GM23338 (cell line): ENCODE data around the gene INPP4A. TPM values are rescaled to one million over a fixed set of nuclear protein-coding genes. Genes with fewer than 3 reads are reported as not detected.

ENCODE experiments used
- ETS1 ChIP-seq: IDR thresholded peaks from 2 replicates; pipeline ENCODE4 v1.6.1; 2016; ENCODE audit warnings: antibody characterized with exemption
- EZH2phosphoT487 ChIP-seq: fragments of 200-600 bp; sonication (generic); IDR thresholded peaks from one replicate; pipeline ENCODE4 v1.8.1; 2018; ENCODE audit warnings: antibody characterized with exemption; ENCODE audit not compliant: unreplicated experiment
- ZNF114 ChIP-seq: fragments of 250-450 bp; sonication (Bioruptor Pico); IDR thresholded peaks from 2 replicates; pipeline ENCODE4 v1.5.0; 2020; ENCODE audit warnings: mild to moderate bottlenecking, moderate library complexity
- polyA plus RNA-seq: library from polyadenylated mRNA; unstranded; fragments of >200 nt; fragmentation: Nextera tagmentation; extraction: Ambion mirVana; gene quantifications from 2 replicates; pipeline ENCODE4 v1.2.1, GENCODE V29; 2016
- total RNA-seq: library from RNA; depleted of rRNA; stranded (reverse); fragments of >200 nt; shearing (Covaris generic); gene quantifications from 2 replicates; pipeline ENCODE4 v1.2.3, GENCODE V29; 2014
- TF ChIP-seq, protein P1 (sequence below): fragments of 250-450 bp; sonication (Bioruptor Pico); IDR thresholded peaks from 2 replicates; pipeline ENCODE4 v1.5.0; 2020; ENCODE audit warnings: mild to moderate bottlenecking, moderate library complexity
- TF ChIP-seq, protein P2 (sequence below): IDR thresholded peaks from one replicate; pipeline ENCODE4 v1.6.1; 2018; ENCODE audit warnings: antibody characterized with exemption; ENCODE audit not compliant: unreplicated experiment

INPP4A gene
- total and polyA plus RNA-seq, 2 experiments from 2014 or later: 8.5 to 36.9 TPM

DNA sequence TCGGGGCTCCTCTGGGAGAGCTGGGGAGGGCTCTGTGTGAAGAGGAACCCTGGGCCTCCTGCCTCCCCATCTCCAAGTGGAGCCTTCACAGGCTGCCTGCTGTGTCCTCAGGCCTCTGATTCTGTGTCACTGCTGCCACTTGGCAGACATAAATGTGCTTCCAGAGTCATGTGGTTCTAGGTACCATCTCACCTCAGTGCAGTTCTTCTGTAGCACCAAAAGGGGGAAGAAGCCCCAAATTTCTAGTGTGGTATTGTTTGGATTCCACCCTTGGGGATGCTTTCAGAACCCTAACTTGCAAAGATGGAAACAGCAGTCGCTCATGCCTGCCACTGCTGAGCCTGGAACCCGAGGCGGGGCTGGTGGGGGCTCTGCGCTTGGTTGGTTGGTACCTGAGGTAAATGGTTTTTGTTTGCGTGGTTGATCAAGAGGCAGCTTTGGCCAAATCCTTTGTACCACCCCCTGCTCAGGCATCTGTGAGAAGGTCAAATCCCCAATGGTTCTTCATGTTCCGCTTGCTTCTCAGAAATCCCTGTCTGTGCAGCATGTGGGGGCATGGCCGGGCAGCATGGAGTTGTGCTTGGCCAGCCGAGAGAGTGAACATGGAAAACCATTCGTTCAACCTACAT, 136.1 kb downstream of the INPP4A start (continued):
- TF ChIP-seq, protein P1, sequence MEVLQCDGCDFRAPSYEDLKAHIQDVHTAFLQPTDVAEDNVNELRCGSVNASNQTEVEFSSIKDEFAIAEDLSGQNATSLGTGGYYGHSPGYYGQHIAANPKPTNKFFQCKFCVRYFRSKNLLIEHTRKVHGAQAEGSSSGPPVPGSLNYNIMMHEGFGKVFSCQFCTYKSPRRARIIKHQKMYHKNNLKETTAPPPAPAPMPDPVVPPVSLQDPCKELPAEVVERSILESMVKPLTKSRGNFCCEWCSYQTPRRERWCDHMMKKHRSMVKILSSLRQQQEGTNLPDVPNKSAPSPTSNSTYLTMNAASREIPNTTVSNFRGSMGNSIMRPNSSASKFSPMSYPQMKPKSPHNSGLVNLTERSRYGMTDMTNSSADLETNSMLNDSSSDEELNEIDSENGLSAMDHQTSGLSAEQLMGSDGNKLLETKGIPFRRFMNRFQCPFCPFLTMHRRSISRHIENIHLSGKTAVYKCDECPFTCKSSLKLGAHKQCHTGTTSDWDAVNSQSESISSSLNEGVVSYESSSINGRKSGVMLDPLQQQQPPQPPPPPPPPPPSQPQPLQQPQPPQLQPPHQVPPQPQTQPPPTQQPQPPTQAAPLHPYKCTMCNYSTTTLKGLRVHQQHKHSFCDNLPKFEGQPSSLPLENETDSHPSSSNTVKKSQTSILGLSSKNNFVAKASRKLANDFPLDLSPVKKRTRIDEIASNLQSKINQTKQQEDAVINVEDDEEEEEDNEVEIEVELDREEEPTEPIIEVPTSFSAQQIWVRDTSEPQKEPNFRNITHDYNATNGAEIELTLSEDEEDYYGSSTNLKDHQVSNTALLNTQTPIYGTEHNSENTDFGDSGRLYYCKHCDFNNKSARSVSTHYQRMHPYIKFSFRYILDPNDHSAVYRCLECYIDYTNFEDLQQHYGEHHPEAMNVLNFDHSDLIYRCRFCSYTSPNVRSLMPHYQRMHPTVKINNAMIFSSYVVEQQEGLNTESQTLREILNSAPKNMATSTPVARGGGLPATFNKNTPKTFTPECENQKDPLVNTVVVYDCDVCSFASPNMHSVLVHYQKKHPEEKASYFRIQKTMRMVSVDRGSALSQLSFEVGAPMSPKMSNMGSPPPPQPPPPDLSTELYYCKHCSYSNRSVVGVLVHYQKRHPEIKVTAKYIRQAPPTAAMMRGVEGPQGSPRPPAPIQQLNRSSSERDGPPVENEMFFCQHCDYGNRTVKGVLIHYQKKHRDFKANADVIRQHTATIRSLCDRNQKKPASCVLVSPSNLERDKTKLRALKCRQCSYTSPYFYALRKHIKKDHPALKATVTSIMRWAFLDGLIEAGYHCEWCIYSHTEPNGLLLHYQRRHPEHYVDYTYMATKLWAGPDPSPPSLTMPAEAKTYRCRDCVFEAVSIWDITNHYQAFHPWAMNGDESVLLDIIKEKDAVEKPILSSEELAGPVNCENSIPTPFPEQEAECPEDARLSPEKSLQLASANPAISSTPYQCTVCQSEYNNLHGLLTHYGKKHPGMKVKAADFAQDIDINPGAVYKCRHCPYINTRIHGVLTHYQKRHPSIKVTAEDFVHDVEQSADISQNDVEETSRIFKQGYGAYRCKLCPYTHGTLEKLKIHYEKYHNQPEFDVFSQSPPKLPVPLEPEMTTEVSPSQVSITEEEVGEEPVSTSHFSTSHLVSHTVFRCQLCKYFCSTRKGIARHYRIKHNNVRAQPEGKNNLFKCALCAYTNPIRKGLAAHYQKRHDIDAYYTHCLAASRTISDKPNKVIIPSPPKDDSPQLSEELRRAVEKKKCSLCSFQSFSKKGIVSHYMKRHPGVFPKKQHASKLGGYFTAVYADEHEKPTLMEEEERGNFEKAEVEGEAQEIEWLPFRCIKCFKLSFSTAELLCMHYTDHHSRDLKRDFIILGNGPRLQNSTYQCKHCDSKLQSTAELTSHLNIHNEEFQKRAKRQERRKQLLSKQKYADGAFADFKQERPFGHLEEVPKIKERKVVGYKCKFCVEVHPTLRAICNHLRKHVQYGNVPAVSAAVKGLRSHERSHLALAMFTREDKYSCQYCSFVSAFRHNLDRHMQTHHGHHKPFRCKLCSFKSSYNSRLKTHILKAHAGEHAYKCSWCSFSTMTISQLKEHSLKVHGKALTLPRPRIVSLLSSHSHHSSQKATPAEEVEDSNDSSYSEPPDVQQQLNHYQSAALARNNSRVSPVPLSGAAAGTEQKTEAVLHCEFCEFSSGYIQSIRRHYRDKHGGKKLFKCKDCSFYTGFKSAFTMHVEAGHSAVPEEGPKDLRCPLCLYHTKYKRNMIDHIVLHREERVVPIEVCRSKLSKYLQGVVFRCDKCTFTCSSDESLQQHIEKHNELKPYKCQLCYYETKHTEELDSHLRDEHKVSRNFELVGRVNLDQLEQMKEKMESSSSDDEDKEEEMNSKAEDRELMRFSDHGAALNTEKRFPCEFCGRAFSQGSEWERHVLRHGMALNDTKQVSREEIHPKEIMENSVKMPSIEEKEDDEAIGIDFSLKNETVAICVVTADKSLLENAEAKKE (CRISPR knock-in tag): no peak
- TF ChIP-seq ZNF114 (CRISPR knock-in tag): no peak
- no peak for TF ChIP-seq ETS1
- TF ChIP-seq, protein P2, sequence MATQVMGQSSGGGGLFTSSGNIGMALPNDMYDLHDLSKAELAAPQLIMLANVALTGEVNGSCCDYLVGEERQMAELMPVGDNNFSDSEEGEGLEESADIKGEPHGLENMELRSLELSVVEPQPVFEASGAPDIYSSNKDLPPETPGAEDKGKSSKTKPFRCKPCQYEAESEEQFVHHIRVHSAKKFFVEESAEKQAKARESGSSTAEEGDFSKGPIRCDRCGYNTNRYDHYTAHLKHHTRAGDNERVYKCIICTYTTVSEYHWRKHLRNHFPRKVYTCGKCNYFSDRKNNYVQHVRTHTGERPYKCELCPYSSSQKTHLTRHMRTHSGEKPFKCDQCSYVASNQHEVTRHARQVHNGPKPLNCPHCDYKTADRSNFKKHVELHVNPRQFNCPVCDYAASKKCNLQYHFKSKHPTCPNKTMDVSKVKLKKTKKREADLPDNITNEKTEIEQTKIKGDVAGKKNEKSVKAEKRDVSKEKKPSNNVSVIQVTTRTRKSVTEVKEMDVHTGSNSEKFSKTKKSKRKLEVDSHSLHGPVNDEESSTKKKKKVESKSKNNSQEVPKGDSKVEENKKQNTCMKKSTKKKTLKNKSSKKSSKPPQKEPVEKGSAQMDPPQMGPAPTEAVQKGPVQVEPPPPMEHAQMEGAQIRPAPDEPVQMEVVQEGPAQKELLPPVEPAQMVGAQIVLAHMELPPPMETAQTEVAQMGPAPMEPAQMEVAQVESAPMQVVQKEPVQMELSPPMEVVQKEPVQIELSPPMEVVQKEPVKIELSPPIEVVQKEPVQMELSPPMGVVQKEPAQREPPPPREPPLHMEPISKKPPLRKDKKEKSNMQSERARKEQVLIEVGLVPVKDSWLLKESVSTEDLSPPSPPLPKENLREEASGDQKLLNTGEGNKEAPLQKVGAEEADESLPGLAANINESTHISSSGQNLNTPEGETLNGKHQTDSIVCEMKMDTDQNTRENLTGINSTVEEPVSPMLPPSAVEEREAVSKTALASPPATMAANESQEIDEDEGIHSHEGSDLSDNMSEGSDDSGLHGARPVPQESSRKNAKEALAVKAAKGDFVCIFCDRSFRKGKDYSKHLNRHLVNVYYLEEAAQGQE: no peak
- no peak for TF ChIP-seq EZH2phosphoT487
